Measurements from ENCODE around the gene IGSF11.

The IGSF11 gene

DNA sequence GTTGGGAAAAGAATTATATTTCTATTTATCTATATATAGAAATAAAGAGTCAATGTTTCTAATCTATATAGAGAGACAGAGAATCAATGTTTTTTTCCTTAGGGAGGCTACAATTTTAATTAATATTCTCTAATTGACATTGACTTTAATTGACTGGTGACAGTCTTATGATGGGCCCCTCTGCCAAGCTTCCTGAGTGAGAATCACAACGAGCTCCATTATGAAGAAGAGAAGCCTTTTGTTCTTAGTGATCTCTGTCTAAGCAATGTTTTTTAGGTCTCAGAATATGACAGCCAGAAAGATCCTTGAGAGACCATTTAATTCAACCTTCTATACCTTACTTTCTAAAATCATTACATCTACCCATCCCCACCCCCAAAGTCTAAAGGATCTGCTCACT lies 70.9 kb downstream of the IGSF11 start:
- H3K27me3 ChIP-seq: no peaks in the 10 kb centered on the region
- no peaks in the 10 kb centered on the region for H3K36me3 ChIP-seq
- no peak overlapping the region for H3K27ac ChIP-seq

GRCh38 chr3:118960876-118961450 lies 73.7 kb downstream of the IGSF11 start:
- no peak for TF ChIP-seq Cebpa-rat (IDR thresholded peaks at IDR 0.05)

More for the DNA sequence above, 70.9 kb downstream of the IGSF11 start:
- H3K4me2 ChIP-seq: no peak overlapping the region
- H3K4me1 ChIP-seq: peaks cover 0 to 11% (median 6%) of the 10 kb centered on the region in 10 experiments; a peak in 15 of 20 replicates
- H3K9me3 ChIP-seq (replicated peaks in 1 of 11): no peaks in the 10 kb centered on the region
- no peak for TF ChIP-seq Cebpa-rat (IDR thresholded peaks at IDR 0.05)
- no peak overlapping the region for H3K9ac ChIP-seq
- H3K4me3 ChIP-seq: no peak overlapping the region
- H4K20me1 ChIP-seq: no peaks in the 10 kb centered on the region

DNA sequence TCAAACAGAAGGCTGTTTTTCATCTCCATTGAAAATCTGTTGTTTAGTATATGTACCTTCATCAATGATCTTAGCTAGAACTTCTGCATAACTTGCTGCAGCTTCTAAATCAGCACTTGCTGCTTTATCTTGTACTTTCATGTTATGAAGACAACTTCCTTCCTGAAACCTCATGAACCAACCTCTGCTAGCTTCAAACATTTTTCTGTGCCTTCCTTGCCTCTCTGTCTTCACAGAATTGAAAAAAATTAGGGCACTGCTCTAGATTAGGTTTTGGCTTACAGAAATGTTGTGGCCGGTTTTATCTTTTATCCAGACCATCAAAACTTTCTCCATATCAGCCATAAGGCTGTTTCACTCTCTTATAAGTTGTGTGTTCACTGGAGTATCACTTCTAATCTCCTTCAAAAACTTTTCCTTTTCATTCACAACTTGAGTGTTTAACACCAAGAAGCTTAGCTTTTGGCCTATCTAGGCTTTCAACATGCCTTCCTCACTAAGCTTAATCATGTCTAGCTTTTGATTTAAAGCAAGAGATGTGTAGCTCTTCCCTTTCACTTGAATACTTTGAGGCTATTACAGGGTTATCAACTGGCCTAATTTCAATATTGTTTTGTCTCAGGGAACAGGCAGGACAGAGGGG lies 78.6 kb downstream of the IGSF11 start:
- H3K27me3 ChIP-seq: no peaks in the 10 kb centered on the region
- H3K4me1 ChIP-seq: peaks cover 0 to 5% (median 0%) of the 10 kb centered on the region in 10 experiments; a peak in 1 of 20 replicates
- no peak overlapping the region for H3K9ac ChIP-seq
- no peak overlapping the region for H3K27ac ChIP-seq
- 0 out of 22 replicates have a peak overlapping the region, but pooled peaks of 1 of the 11 experiments have one; percentile 2 for H3K4me2 ChIP-seq
- TF ChIP-seq Cebpa-rat (IDR thresholded peaks at IDR 0.05): no peak
- no peaks in the 10 kb centered on the region for H4K20me1 ChIP-seq
- peaks cover 7 to 23% (median 17%) of the 10 kb centered on the region in 11 experiments; a peak in 19 of 22 replicates for H3K9me3 ChIP-seq (replicated peaks in 1 of 11)
- H3K4me3 ChIP-seq: no peak overlapping the region
- no peaks in the 10 kb centered on the region; a peak in 1 of 22 replicates for H3K36me3 ChIP-seq

More at GRCh38 chr3:118960876-118961450, 73.7 kb downstream of the IGSF11 start:
- Histone ChIP-seq H3K4me2 (no peak overlapping the region), H3K4me3 (no peak overlapping the region), H3K27me3 (no peaks in the 10 kb centered on the region), H4K20me1 (no peaks in the 10 kb centered on the region), H3K9me3 (replicated peaks in 1 of 11) (peaks cover 0 to 3% (median 0%) of the 10 kb centered on the region in 11 experiments; a peak in 6 of 22 replicates), H3K27ac (no peak overlapping the region), H3K4me1 (peaks cover 0 to 2% (median 0%) of the 10 kb centered on the region in 10 experiments; a peak in 1 of 20 replicates), H3K9ac (no peak overlapping the region), H3K36me3 (no peaks in the 10 kb centered on the region)

DNA sequence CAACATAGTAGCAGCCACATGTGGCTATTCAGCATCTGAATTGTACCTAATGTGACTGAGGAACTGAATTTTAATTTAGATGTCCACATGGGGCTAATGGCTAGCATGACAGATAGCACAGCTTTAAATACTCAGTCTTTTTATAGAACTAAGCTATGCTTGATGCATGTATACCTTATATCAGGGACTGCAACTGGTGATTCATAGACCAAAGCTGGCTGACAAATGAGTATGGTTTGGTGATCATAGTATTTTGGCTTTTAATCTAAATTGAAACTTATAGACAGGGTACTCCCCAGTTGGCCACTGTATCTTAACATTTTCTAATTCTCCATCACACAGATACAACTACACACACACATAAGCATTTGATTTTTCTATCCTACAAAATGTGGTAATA lies 83.6 kb downstream of the IGSF11 start:
- Histone ChIP-seq H3K9ac (no peak overlapping the region), H3K36me3 (no peaks in the 10 kb centered on the region; a peak in 1 of 22 replicates)

DNA sequence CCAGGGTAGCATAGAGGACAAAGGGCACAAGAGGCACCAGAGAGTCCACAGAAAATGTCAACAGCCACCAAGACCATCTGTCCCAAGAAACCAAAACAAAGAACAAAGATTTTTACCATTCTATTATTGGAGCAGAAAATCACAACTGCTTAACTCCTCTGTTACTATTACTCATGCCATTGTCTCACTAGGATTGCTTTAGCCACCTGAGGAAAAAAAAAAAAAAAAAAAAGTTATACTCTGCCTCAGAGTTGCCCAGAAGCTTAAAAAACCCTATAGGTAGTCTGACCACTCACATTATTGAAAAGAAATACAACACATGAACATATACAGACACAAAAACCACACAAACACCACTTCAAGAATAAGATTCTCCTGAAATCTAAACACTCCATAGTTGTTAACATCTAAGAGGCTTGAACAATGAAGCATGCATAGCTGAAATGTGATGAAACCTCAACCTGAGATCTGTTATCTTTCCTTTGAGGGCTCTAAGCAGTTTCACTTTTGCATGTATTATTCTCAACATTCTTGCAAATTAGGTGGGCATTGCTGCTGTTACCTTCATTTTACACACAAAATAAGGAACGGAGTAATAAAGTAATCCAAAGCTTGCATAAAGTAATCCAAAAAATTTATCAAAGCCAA lies 85.4 kb downstream of the IGSF11 start:
- H3K9ac ChIP-seq: no peak overlapping the region
- peaks cover 0 to 4% (median 3%) of the 10 kb centered on the region in 11 experiments; a peak in 6 of 22 replicates for H3K9me3 ChIP-seq (replicated peaks in 1 of 11)
- no peak overlapping the region for H3K4me2 ChIP-seq
- no peak overlapping the region for H3K27ac ChIP-seq
- H3K27me3 ChIP-seq: no peaks in the 10 kb centered on the region
- TF ChIP-seq Cebpa-rat (IDR thresholded peaks at IDR 0.05): no peak
- peaks cover 0 to 9% (median 0%) of the 10 kb centered on the region in 10 experiments; a peak in 4 of 20 replicates for H3K4me1 ChIP-seq
- H3K36me3 ChIP-seq: no peaks in the 10 kb centered on the region
- no peak overlapping the region for H3K4me3 ChIP-seq
- H4K20me1 ChIP-seq: no peaks in the 10 kb centered on the region

More for the DNA sequence above, 83.6 kb downstream of the IGSF11 start:
- Histone ChIP-seq H4K20me1 (no peaks in the 10 kb centered on the region), H3K4me2 (no peak overlapping the region), H3K27me3 (no peaks in the 10 kb centered on the region), H3K9me3 (replicated peaks in 1 of 11) (peaks cover 7 to 22% (median 17%) of the 10 kb centered on the region in 11 experiments; a peak in 19 of 22 replicates), H3K4me3 (no peak overlapping the region), H3K27ac (no peak overlapping the region), H3K4me1 (peaks cover 0 to 5% (median 0%) of the 10 kb centered on the region in 10 experiments; a peak in 1 of 20 replicates)
- TF ChIP-seq Cebpa-rat (IDR thresholded peaks at IDR 0.05): no peak

- Histone ChIP-seq H3K36me3 (no peaks in the 10 kb centered on the region), H4K20me1 (no peaks in the 10 kb centered on the region), H3K27me3 (no peaks in the 10 kb centered on the region), H3K4me3 (no peak overlapping the region), H3K9me3 (replicated peaks in 1 of 11) (no peaks in the 10 kb centered on the region), H3K9ac (no peak overlapping the region), H3K27ac (no peak overlapping the region), H3K4me1 (peaks cover 0 to 14% (median 0%) of the 10 kb centered on the region in 10 experiments; a peak in 6 of 20 replicates), H3K4me2 (no peak overlapping the region)
- no peak for TF ChIP-seq Cebpa-rat (IDR thresholded peaks at IDR 0.05)
Measured at GRCh38 chr3:118948146-118948545, 86.5 kb downstream of the IGSF11 start.

- H3K4me3 ChIP-seq: no peak overlapping the region
- no peaks in the 10 kb centered on the region for H4K20me1 ChIP-seq
- no peak overlapping the region for H3K4me2 ChIP-seq
- no peaks in the 10 kb centered on the region for H3K36me3 ChIP-seq
- peaks cover 0 to 19% (median 0%) of the 10 kb centered on the region in 10 experiments; a peak in 7 of 20 replicates for H3K4me1 ChIP-seq
- no peaks in the 10 kb centered on the region for H3K9me3 ChIP-seq (replicated peaks in 1 of 11)
- H3K9ac ChIP-seq: no peak overlapping the region
- no peak overlapping the region for H3K27ac ChIP-seq
- no peaks in the 10 kb centered on the region for H3K27me3 ChIP-seq
- no peak for TF ChIP-seq Cebpa-rat (IDR thresholded peaks at IDR 0.05)
Measured at GRCh38 chr3:118946449-118946848, 88.2 kb downstream of the IGSF11 start.

DNA sequence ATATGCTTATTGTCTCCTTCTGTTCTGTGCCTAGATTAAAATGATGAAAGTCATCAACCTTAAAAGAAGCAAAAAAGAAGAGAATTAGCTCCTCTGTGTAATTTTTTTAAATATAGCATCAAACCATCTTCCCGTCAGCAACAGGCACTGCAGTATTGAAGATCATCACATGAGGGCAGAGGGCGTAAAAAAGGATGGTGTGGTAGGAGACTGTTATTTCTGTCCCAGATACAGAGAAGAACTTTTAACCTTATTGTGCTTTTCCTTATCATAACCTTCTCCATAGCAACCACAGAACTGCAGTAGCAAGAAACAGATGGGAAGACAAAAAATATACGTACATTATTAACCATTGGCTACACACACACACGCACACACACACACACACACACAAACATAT lies 88.8 kb downstream of the IGSF11 start:
- no peak overlapping the region for H3K27ac ChIP-seq
- TF ChIP-seq Cebpa-rat (IDR thresholded peaks at IDR 0.05): no peak
- H3K9me3 ChIP-seq (replicated peaks in 1 of 11): no peaks in the 10 kb centered on the region

GRCh38 chr3:118943597-118943996 lies 91.0 kb downstream of the IGSF11 start:
- no peaks in the 10 kb centered on the region for H3K36me3 ChIP-seq
- no peaks in the 10 kb centered on the region for H4K20me1 ChIP-seq
- TF ChIP-seq Cebpa-rat (IDR thresholded peaks at IDR 0.05): no peak
- peaks cover 0 to 19% (median 0%) of the 10 kb centered on the region in 10 experiments; a peak in 7 of 20 replicates for H3K4me1 ChIP-seq
- H3K4me2 ChIP-seq: peak overlapping the region in 3 of 11 experiments; percentile 21 to 25 (median 22); a peak in 4 of 22 replicates
- no peak overlapping the region for H3K4me3 ChIP-seq
- no peak overlapping the region for H3K27ac ChIP-seq
- H3K9ac ChIP-seq: no peak overlapping the region
- H3K27me3 ChIP-seq: no peaks in the 10 kb centered on the region
- H3K9me3 ChIP-seq (replicated peaks in 1 of 11): no peaks in the 10 kb centered on the region

More for the DNA sequence above, 88.8 kb downstream of the IGSF11 start:
- Histone ChIP-seq H3K36me3 (no peaks in the 10 kb centered on the region), H4K20me1 (no peaks in the 10 kb centered on the region), H3K9ac (no peak overlapping the region), H3K27me3 (no peaks in the 10 kb centered on the region), H3K4me3 (no peak overlapping the region), H3K4me1 (peaks cover 0 to 19% (median 0%) of the 10 kb centered on the region in 10 experiments; a peak in 7 of 20 replicates), H3K4me2 (peak overlapping the region in 2 of 11 experiments; percentile 6 to 21; a peak in 1 of 22 replicates)
